Activated CD4-positive, alpha-beta T cell treated with anti-CD3 and anti-CD28 coated beads for 1 hour (primary cell): Measurements from ENCODE around the gene ACSS1.
"Not testable (repeated sequence)": the region's sequence is repeated elsewhere in the genome, so short reads cannot be mapped to it uniquely, and the experiment has no call there.

ENCODE experiments used
- DNase-seq: peaks from one replicate; pipeline ENCODE4 v3.0.0-alpha.2; 2020

The ACSS1 gene

DNA sequence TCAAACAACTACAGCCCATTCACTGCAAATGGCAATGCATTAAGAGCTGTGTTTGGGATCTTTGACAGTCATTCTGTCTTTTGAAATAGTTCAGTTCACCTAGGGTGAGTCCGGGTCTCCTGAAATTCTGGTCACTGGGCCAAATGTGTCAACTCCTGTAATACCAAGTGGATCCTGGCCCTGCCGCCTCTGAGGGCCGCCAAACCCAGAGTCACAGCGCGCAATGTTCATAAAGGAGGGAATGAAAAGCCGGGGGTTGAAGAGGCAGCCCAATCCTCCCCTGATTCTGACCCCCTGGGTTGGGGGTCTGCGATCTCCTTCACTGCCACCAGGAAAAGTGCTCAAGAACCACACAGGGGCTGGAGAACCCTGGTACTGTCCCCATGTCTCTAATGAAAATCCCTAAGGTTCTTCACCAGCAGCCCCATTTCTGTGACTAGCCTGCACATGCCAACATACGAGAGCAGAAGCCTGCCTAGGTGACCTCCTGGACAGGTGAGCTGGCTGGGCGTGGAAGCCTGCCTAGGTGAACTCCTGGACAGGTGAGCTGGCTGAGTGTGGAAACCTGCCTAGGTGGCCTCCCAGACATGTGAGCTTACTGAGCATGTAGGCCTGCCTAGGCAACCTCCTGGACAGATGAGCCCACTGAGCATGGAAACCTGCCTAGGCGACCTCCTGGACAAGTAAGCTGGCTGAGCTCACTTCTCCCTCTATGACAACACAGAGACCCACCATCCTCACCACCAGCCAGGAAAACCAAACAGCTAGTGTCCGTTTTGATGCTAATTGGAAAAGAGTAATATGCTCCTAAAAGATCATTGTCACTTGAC lies 49.3 kb downstream of the ACSS1 start:
- no peak for DNase-seq

DNA sequence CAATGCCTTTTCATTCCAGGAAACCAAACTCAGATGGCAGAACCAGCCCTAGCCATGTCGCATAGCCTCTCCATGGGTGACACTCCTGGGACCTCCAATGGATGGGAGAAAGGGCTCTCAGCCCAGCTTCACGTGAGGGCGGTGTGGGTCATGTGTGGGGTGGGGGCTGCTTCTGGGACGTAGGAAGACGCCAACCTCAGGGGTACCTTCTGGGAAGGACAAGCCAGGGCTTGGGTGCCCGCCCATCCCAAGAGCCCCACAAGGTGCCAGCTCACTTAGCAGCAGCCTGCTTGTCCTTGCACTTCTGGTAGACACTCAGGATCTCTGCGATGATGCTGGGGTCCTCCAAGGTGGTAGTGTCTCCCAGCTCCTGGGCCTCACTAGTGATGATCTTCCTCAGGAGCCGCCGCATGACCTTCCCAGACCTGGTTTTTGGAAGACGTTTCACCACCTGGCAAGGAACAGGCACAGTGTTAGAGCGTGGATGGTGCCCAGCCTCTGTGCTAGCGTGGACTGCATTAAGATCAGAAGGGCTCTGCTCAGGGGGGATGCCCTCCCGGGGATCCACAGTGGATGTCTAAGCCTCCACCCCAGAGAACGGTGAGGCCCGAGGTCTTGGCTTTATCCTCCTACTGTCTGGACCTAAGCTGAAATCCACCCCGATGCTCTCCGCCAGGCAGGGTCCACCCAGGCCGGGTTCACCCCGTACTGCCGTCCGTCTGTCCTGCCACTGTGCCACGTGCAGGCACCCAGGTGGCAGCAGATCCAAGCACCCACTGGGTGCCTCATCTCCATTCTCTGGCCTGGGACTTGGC lies 50.2 kb downstream of the ACSS1 start:
- no peak for DNase-seq

DNA sequence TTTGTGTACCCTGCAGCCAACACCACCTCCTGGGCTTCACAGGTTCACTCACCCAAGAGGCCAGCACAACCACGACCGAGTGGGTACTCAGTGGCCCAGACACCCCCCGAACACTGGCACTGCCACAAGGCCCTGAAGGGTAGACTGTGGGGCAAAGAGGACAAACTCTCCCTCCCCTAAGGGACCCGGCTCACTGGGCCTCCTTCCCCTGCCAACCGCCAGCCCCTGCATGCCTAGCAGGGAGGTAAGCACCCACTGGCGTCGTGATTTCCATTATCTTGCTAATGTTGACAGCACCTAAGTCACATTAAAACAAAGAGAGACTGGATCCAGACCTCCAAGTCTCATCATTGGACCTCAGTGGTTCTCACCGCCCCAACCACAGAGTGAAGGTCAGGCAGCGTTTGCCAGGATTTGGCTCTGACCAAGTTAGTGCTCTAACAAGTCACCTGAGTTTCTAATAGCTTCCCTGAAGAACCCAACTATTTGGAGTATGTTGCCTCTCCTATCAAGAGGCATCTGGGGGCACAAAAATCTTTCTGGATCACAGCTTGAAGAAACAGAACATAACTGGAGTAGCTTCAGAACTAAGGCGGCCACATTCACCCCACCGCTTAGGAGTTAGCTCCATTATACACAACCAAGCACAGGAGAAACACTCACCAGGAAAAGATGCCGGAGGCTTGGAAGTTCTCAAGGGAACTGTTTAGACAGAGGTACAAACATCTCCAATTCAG lies 51.3 kb downstream of the ACSS1 start:
- no peak for DNase-seq

DNA sequence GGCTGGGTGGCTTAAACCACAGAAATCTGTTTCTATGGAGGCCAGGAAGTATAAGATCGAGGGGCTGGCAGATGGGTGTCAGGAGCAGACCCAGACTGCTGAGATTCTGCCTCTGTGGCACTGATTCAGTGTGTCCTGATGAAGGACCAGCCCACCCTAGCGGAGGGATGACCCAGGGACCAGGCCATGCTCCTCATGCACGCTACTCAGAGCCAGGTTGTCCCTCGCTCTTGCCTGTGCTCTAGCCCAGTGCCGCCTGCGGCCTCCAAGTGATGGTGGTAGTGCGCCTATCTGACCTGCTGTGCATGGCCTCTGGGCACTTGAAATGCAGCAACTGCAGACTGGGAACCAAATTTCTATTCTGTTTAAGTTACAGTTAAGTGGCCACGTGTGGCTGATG lies 52.3 kb downstream of the ACSS1 start:
- no peak for DNase-seq

DNA sequence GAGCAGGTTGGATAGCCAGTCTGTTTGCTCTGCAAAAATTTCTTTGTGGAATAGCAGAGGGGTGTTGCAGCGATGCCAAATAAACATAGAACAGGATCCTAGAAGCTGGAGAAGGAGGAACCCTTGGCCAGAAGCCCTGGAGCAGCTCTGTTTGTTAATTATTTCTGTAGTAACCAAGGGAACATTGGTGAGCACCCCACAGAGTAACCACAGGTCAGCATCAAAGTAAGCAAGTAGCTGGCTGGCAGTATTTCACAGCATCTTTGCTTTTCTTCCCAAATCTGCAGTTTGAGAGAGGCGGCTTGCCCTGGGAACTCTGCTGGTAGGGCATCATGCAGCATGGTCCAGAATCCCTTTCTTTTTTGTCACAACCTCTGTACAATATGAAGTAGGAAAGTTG lies 52.7 kb downstream of the ACSS1 start:
- no peak for DNase-seq

DNA sequence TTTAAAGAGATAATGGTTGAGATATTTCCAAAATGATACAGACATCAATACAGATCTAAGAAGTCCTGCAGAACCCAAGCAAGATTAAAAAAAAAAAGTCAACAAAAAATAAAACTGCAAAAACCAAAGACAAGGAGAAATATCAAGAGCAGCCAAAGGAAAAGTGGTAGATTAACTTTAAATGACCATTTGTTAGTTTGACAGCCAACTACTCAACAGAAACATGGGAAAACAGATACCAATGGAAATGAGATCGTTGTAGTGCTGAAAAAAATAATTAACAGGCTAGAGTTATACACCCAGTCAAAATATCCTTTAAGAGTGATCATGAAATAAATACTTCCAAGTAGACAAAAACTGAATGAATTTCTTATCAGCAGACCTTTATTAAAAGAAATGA lies 54.9 kb downstream of the ACSS1 start:
- DNase-seq, result no peak

DNA sequence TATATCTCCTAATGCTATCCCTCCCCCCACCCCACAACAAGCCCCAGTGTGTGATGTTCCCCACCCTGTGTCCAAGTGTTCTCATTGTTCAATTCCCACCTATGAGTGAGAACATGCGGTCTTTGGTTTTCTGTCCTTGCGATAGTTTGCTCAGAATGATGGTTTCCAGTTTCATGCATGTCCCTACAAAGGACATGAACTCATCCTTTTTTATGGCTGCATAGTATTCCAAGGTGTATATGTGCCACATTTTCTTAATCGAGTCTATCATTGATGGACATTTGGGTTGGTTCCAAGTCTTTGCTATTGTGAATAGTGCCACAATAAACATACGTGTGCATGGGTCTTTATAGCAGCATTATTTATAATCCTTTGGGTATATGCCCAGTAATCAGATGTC lies 56.6 kb downstream of the ACSS1 start:
- not testable (repeated sequence) for DNase-seq

DNA sequence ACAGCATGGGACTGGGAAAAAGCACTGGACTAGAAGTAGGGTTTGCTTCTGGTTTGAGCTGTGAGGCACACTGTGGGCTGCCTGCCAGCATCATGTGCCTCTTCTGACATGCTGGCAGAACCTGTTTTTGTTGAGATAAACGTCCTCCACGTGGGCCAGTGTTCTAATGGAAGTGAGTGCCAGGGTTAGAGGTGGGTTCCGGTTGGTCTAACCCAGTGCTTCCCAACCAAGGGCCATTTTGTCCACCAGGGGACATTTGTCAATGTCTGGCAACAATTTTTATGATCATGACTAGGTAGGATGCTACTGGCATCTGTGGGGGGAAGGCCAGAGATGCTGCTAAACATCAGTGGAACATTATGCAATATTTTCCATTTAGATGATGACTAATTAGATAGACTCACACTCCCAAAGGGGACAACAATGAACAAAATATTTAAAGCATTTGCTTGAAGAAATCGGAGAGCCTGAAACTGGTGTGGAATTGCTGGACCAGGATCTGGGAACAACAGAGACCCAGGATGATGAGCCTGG lies 57.6 kb downstream of the ACSS1 start:
- DNase-seq, result no peak

DNA sequence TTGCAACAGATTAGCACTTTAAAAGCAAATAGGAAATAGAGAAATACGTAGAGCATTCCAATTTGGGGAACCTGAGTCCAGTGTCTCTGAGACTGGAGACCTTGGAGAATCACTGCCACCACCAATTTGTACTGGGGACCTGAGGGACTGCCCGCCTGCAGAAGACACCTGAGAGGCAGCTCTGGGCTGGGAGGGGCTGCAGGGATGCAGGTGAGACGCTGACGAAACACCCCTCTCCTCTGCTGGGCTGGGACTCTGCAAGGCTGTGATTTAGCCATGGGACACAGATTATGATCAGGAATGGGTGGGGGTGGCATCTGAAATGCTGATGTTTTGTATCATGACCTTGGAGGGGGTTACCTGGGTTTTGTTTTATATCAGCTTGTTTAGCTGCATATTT lies 58.4 kb downstream of the ACSS1 start:
- DNase-seq, result no peak

DNA sequence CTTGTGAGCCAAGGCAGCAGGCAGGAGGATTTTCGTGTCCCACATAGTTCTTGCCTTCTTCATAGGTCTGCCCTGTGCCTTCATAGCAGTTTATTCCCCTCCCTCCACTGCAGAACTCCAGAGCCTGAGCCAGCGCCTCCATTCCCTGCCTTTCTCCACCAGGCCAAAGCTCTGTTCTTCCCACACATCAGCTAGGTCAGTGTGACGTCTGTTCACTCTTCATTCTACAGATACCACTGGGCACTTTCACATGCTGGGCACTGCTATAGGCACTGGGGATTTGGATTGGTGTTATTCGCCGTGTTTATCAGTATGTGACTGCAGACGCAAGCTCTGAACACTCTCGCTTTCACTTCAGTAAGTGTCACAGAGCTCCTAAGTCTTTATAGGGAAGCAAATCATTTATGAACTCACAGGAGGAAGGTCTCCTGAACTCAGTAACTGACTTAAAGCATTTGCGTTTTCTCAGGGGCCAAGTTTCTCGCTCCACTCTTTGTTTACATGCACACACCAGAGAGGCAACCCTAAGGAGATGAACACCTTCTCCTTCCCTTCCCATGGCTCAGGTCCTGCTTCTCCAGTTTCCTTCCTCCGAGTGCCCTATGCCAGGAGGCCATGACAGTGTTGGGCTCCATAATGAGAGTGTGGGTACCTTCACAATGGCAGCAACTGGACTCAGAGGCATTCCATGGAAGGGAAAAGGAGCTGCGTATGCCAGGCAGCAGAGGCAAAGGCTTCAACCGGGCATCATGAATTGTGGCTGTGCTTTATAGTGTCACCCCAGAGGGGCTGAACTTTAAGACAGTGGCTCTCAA lies 59.1 kb downstream of the ACSS1 start:
- no peak for DNase-seq

DNA sequence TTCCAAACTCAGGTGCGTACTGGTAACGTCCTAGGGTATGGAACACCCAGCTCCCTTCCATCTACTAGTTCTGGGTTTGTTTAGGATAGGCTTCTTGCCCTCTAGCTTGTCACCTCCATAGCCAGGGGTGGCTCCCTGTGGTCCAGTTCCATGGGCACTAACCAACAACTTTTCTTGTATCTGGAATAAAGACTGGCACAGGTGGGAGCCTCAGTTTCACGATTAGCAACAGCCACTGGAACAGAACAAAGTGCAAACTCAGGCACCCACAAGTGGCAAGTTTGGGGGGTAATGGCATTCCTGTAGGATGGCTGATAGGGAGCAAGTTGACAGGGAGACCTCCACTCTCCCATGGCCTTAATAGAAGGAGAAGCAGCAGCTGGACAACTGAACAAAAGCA lies 59.8 kb downstream of the ACSS1 start:
- DNase-seq, result no peak

DNA sequence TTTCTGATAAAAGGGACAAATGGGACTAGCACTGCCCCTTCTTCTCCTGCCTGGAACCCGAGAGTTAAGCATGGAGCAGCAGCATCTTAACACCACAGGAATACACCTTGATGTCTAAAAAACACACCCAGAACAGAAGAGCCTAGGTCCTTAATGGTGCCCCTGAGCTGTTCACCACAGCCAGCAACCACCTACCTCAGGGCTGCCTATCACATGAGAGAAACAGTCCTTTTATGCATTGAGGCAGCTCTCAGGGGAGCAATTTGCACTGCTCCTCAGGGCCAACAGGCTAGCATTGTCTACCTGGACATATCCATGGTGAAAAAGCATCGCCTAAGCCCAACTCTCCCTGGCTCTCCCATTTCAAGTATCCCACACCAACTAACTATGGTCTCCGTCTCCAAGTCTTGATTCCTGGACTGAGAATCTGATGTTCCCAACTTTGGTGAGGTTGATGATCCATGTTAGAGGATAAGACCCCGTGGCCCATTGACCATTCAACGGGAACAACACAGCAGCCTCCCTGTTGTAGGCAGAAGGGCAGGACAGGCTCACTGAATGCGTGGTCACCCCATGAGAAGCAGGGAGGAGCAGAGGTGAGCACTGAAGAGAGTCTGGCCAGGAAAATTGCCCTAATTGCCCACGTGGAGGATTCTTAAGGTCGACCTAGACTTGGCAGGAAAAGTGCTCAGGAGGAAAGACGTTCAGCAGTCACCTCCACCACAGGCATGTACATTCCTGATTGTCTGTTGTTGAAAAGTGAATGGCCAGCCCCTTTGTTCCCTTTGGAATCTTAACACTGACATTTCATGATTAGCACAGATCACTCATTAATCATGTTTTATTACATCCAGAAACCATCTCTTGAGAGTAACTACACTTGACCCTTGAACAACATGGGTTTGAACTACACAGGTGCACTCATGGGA lies 61.2 kb downstream of the ACSS1 start:
- no peak for DNase-seq

DNA sequence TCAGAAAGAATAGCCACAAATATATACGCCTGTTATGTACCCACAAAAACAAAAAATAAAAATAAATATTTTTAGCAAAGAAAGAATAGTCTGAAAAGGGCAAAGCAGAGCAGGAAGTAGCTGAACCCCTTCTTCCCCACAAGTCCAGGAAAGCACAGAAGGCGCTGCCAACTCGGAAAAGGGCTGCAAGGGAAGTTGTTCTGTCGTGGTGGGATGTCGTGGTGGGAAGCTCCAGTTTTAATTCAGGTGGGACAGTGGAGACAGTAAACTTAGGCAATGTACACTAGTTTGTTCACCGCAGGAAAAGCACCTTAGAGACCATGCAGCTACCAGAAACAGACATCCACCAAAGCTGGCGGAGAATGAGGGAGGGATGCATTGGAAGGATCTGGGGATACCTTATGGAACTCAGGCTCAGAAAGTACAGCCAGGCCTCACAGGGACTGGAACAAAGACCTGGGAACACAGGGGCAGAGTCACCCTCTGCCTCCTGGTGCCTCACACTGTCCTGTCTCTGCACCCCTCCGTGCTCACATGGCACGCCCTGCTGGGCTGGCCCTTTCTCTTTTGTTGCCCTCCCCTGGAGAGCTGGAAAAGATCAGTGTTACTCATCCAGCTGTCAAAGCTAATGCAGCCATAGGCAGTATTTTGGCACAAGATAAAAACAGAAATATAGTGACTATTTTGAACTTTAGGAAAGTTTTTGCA lies 62.0 kb downstream of the ACSS1 start:
- DNase-seq, result no peak

DNA sequence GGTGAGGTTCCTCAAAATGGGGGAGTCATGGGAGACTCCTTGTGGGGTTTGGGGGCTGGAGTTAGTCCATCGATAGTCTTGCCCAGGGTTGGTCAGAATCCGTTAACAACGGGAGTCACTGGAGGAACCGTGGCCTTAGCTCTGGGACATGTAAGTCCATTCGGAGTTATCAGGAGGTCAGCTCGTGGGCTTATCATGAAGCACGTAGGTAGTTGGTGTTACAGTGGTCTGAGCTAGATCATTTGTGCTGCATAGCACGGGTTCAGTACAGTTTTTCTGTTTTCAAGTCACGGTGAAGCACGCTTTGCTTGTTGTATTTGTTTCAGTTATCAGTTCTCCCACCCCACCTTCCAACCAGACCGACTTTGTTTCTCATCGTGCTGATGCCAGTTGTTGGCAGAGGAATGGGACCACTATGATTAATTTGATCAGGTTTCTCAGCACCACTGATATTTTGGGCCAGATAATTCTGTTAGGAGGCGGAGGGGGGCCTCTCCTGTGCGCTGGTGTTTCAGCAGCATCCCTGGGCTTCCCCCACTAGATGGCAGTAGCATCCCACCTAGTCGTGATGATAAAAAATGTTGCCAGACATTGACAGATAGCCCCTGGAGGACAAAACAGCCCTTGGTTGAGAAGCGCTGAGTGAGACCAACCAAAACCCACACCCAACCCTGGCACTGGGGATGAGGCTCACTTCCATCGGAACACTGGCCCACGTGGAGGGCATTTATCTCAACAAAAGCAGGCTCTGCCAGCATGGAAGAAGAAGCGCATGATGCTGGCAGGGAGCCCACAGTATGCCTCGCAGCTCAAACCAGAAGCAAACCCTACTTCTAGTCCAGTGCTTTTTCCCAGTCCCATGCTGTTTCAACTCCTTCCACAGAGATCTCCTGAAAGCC lies 63.2 kb downstream of the ACSS1 start:
- peak; percentile 77 for DNase-seq

DNA sequence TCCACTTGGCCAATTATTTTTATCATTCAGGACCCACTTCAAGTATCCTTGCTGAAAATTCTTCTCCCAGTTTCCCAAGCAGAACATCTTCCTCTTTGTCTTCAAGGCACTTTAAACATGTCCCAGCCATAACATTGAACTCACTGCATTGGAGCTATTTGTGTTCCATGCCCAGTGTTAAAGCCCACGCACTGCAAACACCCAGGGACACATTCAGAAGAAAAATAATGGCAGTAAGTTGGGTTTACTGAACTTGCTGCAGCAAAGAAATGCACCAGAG lies 63.8 kb downstream of the ACSS1 start:
- no peak for DNase-seq

DNA sequence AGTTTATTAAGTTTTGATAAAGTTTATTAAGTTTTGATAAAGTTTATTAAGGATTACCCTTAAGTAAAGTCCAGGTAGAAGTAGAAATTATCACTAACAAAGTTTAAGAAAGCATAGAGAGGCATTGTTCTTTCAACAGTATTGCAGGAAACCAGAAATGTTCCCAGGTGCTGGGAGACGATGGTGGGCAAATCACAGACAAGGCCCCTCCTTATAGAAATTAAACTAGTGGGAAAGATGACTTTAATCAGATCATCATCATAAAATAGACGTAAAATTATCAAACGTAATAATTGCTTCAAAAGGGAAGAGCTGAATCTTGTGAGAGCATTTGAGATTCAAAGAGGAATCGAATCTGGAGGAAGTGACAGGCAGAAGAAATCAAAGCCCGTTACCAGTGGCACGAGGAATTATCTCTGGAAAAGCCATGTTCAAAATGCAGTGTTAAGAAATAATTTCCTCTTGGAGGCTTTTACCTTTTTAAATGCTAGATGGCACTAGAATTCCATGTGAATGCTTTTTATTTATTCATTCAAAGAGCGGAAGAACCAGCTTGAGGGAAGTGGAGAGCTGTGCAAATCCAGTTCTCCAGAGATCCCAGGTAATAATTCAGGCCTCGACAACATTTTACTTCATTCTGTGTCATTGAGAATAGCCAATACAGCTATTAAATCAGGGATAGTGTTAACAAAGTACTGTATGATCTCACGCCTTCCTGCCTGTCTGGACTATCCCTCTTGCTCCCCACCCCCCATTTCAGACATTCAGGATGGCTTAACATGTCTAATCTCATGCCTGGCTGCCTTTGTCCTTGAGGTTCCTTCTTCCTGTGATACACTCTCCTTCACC lies 64.4 kb downstream of the ACSS1 start:
- DNase-seq, result no peak

DNA sequence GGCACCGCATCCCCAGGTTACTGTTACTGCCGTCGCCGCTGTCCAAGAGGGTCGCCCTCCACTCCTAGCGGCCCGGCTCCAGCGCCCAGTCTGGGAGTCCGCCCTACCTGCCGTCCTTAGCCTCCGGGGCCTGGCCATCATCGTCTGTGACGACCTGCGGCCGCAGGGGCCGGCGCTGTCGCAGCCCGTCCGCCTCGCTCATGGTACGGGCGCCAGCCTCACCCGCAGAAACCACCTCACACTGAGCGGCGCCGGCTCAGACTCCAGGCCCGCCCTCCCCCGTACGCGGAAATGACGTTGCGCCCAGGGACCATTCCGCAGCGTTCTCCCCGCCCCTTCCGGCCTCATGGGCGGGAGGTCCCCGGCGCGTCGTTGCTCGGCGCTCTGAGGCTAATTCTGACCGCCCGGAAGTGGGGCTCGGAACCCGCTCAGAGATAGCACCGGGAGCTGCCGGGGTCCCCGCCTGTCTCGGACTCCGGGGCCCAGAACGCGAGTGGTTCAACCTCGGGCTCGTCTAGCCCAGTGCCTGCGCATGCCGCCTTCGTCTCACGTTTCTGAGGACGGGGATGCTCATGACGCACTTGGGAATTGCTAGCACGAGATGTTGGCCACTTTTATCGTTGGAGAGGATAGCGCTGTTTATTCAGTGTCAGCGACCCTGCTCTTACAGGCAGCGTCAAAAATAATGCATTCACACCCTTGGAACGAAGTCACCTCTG lies 65.3 kb downstream of the ACSS1 start, which contains the start of gene APMAP:
Gene APMAP, minus strand, starts transcription at position 265 of the 719 bp plus-strand sequence. Its CDS starts 63 bp downstream, at position 202.
- peak; percentile 94 for DNase-seq
